ENCODE data around the gene MPC1. TPM values are rescaled to one million over a fixed set of nuclear protein-coding genes. Genes with fewer than 3 reads are reported as not detected.

MPC1 gene
- total RNA-seq, 3 donors from 2014 or later (not counting 1 experiment from before 2014, with no cell fraction given) = 26.3 to 31.1 (median 30.4) TPM

- Histone ChIP-seq H3K27ac (ENCODE audit: low read length) (no peak overlapping the region), H3K4me1 (ENCODE audit: control insufficient read depth, insufficient read depth, low read length) (peaks cover 57% of the 10 kb centered on the region), H3K4me3 (ENCODE audit: low read length) (no peak overlapping the region), H3K36me3 (ENCODE audit: control insufficient read depth, insufficient read depth, low read length) (no peaks in the 10 kb centered on the region), H3K27me3 (ENCODE audit: control insufficient read depth, insufficient read depth, low read length) (no peaks in the 10 kb centered on the region), H3K9me3 (ENCODE audit: control insufficient read depth, insufficient read depth, low read length) (peaks cover 3% of the 10 kb centered on the region)
- peak in 1 of 2 donors; percentile 10 for DNase-seq
- H3K36me3 Mint-ChIP-seq = no peaks in the 10 kb centered on the region
- no peak for ATAC-seq
- H3K9me3 Mint-ChIP-seq = peaks cover 3 to 12% of the 10 kb centered on the region in 2 donors
- TF ChIP-seq, protein P1, sequence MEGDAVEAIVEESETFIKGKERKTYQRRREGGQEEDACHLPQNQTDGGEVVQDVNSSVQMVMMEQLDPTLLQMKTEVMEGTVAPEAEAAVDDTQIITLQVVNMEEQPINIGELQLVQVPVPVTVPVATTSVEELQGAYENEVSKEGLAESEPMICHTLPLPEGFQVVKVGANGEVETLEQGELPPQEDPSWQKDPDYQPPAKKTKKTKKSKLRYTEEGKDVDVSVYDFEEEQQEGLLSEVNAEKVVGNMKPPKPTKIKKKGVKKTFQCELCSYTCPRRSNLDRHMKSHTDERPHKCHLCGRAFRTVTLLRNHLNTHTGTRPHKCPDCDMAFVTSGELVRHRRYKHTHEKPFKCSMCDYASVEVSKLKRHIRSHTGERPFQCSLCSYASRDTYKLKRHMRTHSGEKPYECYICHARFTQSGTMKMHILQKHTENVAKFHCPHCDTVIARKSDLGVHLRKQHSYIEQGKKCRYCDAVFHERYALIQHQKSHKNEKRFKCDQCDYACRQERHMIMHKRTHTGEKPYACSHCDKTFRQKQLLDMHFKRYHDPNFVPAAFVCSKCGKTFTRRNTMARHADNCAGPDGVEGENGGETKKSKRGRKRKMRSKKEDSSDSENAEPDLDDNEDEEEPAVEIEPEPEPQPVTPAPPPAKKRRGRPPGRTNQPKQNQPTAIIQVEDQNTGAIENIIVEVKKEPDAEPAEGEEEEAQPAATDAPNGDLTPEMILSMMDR (IDR thresholded peaks at IDR 0.05) = no peak
- H3K4me1 Mint-ChIP-seq = peaks cover 47 to 52% of the 10 kb centered on the region in 2 donors
- H3K27ac Mint-ChIP-seq = peak overlapping the region in 1 of 2 donors; percentile 79
- intact Hi-C loops (cut with micrococcal nuclease) = no loop called here
- WGBS (ENCODE audit: insufficient coverage) = 78% methylated on average over 5 of the region's 6 CpGs
- peaks cover 4 to 13% of the 10 kb centered on the region in 2 donors for H3K27me3 Mint-ChIP-seq (ENCODE audit: low read depth in 2 of 2)
- no peak overlapping the region for H3K4me3 Mint-ChIP-seq
Measured at GRCh38 chr6:166420351-166420750, 37.6 kb upstream of the MPC1 start.

DNA sequence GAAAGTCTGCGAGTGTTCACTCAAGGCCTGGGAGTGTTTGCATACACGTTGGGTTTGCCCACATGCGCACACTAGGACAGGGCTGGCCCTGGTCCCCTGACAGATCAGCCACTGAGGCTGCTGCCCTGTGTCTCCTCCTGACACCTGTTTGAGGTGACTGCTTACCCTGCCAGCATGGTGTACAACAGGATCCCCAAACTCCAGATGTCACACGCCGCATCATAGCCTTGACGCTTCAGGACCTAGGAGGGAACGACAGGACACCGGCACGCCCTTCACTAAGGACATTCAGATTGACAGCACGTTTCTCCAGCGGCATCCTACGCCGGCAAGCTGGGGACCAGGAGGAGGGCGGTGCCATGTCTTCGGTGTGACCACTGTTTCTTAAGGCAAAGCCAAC lies 37.0 kb upstream of the MPC1 start:
- H3K27ac ChIP-seq (ENCODE audit: low read length) = peak overlapping the region; percentile 16
- no peaks in the 10 kb centered on the region for H3K36me3 Mint-ChIP-seq
- peak overlapping the region; percentile 71 to 79 for H3K27ac Mint-ChIP-seq
- DNase-seq (peak in 1 of 2 donors; percentile 13), ATAC-seq (peak in 1 of 3 donors; percentile 2)
- H3K4me1 ChIP-seq (ENCODE audit: control insufficient read depth, insufficient read depth, low read length) = peaks cover 62% of the 10 kb centered on the region
- H3K4me1 Mint-ChIP-seq = peaks cover 54 to 56% of the 10 kb centered on the region in 2 donors
- TF ChIP-seq, protein P1 (IDR thresholded peaks at IDR 0.05) = no peak
- H3K36me3 ChIP-seq (ENCODE audit: control insufficient read depth, insufficient read depth, low read length) = no peaks in the 10 kb centered on the region
- no peak overlapping the region for H3K4me3 Mint-ChIP-seq
- peaks cover 3% of the 10 kb centered on the region for H3K9me3 ChIP-seq (ENCODE audit: control insufficient read depth, insufficient read depth, low read length)
- no peaks in the 10 kb centered on the region for H3K27me3 ChIP-seq (ENCODE audit: control insufficient read depth, insufficient read depth, low read length)
- peaks cover 0 to 13% of the 10 kb centered on the region in 2 donors for H3K27me3 Mint-ChIP-seq (ENCODE audit: low read depth in 2 of 2)
- intact Hi-C loops (cut with micrococcal nuclease) = no loop called here
- peaks cover 3 to 12% of the 10 kb centered on the region in 2 donors for H3K9me3 Mint-ChIP-seq
- H3K4me3 ChIP-seq (ENCODE audit: low read length) = no peak overlapping the region
- WGBS (ENCODE audit: insufficient coverage) = 90% methylated on average over 15 of the region's 15 CpGs

DNA sequence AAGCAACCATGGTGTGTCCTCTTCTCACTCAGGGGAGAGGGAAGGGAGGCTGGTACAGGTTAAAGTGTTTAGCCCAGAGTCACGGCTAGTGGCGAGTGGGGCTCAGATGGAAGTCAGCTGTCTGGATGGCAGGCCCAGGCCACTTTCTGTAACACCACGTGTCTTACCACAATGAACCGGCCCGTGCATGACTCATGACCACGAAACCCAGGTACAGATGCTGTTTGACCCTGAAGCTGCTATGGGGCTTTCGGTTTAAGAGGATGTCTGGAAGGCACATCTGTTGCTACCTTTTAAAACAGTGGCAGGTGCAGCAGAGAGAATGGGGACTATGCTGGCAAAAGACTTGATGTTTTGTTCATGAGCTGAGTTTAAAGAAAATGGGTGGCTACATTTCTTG lies 36.5 kb upstream of the MPC1 start:
- H3K36me3 Mint-ChIP-seq = no peaks in the 10 kb centered on the region
- Histone ChIP-seq H3K27me3 (ENCODE audit: control insufficient read depth, insufficient read depth, low read length) (no peaks in the 10 kb centered on the region), H3K4me3 (ENCODE audit: low read length) (no peak overlapping the region), H3K36me3 (ENCODE audit: control insufficient read depth, insufficient read depth, low read length) (no peaks in the 10 kb centered on the region), H3K9me3 (ENCODE audit: control insufficient read depth, insufficient read depth, low read length) (peaks cover 3% of the 10 kb centered on the region), H3K4me1 (ENCODE audit: control insufficient read depth, insufficient read depth, low read length) (peaks cover 64% of the 10 kb centered on the region), H3K27ac (ENCODE audit: low read length) (peak overlapping the region; percentile 16)
- 5% methylated on average over 7 of the region's 7 CpGs for WGBS (ENCODE audit: insufficient coverage)
- peaks cover 56 to 58% of the 10 kb centered on the region in 2 donors for H3K4me1 Mint-ChIP-seq
- H3K27me3 Mint-ChIP-seq (ENCODE audit: low read depth in 2 of 2) = peaks cover 0 to 13% of the 10 kb centered on the region in 2 donors
- peak overlapping the region; percentile 71 to 79 for H3K27ac Mint-ChIP-seq
- peak; percentile 53 to 78 for DNase-seq
- ATAC-seq = peak; percentile 49 to 74 (median 60)
- peak overlapping the region; percentile 64 for H3K4me3 Mint-ChIP-seq
- H3K9me3 Mint-ChIP-seq = peaks cover 3 to 12% of the 10 kb centered on the region in 2 donors
- intact Hi-C loops (cut with micrococcal nuclease) = no loop called here
- TF ChIP-seq, protein P1 (IDR thresholded peaks at IDR 0.05) = no peak

- H3K27ac Mint-ChIP-seq = peak overlapping the region; percentile 71 to 79
- H3K36me3 Mint-ChIP-seq = no peaks in the 10 kb centered on the region
- Histone ChIP-seq H3K4me3 (ENCODE audit: low read length) (no peak overlapping the region), H3K27ac (ENCODE audit: low read length) (peak overlapping the region; percentile 16), H3K9me3 (ENCODE audit: control insufficient read depth, insufficient read depth, low read length) (peaks cover 3% of the 10 kb centered on the region), H3K4me1 (ENCODE audit: control insufficient read depth, insufficient read depth, low read length) (peaks cover 66% of the 10 kb centered on the region), H3K36me3 (ENCODE audit: control insufficient read depth, insufficient read depth, low read length) (no peaks in the 10 kb centered on the region), H3K27me3 (ENCODE audit: control insufficient read depth, insufficient read depth, low read length) (no peaks in the 10 kb centered on the region)
- peaks cover 3 to 12% of the 10 kb centered on the region in 2 donors for H3K9me3 Mint-ChIP-seq
- ATAC-seq = no peak
- TF ChIP-seq, protein P1 (IDR thresholded peaks at IDR 0.05) = no peak
- H3K4me3 Mint-ChIP-seq = peak overlapping the region; percentile 64
- intact Hi-C loops (cut with micrococcal nuclease) = no loop called here
- peaks cover 56 to 59% of the 10 kb centered on the region in 2 donors for H3K4me1 Mint-ChIP-seq
- H3K27me3 Mint-ChIP-seq (ENCODE audit: low read depth in 2 of 2) = peaks cover 0 to 13% of the 10 kb centered on the region in 2 donors
- DNase-seq = peak in 1 of 2 donors; percentile 55
- WGBS (ENCODE audit: insufficient coverage) = 55% methylated on average over 6 of the region's 9 CpGs
Measured at GRCh38 chr6:166418691-166419143, 36.0 kb upstream of the MPC1 start.

Data from natural killer cell (primary cell).